ENCODE data around the gene ADD2.

DNA sequence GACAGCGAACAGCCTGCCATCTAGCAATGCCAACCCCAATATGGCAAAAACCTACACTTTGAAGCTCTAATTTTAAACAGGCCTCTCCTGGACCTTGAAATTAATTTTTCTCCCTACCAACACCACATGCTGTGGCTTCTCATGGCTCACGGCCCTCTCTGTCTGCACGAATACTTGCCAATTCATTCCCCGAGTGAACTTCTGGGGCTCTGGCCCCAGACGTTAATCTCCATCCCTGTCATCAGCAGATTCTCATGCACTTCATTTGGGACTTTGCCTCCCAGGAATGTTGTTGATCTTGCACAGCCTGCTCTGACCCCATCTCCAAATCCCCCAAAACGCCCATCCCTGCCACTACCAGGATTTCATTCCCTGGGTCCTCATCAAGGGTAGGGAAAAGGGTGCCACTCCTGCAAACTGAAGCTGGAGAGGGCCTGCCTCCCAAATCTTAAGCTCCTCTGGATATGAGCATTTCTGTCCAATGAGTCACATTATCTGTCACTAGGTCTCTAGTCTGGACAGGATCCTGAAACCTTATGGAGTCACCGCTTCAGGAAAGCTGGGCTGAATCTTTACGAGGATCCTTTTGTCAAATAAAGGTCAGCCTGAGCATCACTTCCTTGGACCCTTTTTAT, 12.0 kb upstream of the ADD2 start:
- TF ChIP-seq, protein P1, sequence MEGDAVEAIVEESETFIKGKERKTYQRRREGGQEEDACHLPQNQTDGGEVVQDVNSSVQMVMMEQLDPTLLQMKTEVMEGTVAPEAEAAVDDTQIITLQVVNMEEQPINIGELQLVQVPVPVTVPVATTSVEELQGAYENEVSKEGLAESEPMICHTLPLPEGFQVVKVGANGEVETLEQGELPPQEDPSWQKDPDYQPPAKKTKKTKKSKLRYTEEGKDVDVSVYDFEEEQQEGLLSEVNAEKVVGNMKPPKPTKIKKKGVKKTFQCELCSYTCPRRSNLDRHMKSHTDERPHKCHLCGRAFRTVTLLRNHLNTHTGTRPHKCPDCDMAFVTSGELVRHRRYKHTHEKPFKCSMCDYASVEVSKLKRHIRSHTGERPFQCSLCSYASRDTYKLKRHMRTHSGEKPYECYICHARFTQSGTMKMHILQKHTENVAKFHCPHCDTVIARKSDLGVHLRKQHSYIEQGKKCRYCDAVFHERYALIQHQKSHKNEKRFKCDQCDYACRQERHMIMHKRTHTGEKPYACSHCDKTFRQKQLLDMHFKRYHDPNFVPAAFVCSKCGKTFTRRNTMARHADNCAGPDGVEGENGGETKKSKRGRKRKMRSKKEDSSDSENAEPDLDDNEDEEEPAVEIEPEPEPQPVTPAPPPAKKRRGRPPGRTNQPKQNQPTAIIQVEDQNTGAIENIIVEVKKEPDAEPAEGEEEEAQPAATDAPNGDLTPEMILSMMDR (IDR thresholded peaks at IDR 0.05): no peak
- no peak for TF ChIP-seq ZFX (IDR thresholded peaks at IDR 0.05; ENCODE audit: borderline replicate concordance)
